B cell (primary cell): Measurements from ENCODE around the gene DCN. TPM values are rescaled to one million over a fixed set of nuclear protein-coding genes. Genes with fewer than 3 reads are reported as not detected.

Experiments used
- ATAC-seq: fragments of 200-7000 bp; cut with Tn5 transposase; one replicate; pipeline ENCODE4 v1.10.0; 2021; ENCODE audit warnings: low read depth, mild to moderate bottlenecking, moderate number of reproducible peaks, moderate library complexity
- CTCF ChIA-PET: fragments of 350-600 bp; sonication (Branson Sonifier 250); formaldehyde crosslinking; loops from one replicate; lab custom pipeline; 2021; ENCODE audit warnings: antibody characterized with exemption, inconsistent platforms; lab: Charles Lee
- POLR2A ChIA-PET: fragments of 350-600 bp; sonication (Branson Sonifier 250); formaldehyde crosslinking; loops from one replicate; lab custom pipeline; 2021; ENCODE audit warnings: antibody characterized with exemption; lab: Charles Lee
- DNase-seq: peaks from one replicate; pipeline ENCODE4 v3.0.0; 2013
- H2AFZ ChIP-seq: 2 replicates; pipeline ENCODE4 v1.6.1; 2012; ENCODE audit warnings: mild to moderate bottlenecking, low read depth, low read length; ENCODE audit not compliant: insufficient read depth, poor library complexity, severe bottlenecking
- H3K27ac ChIP-seq, 2 donors: 1 replicate in 1 of 2; 2 replicates in 1 of 2; pipeline ENCODE4 v1.5.1; 2012 to 2013; ENCODE audit warnings: low read length in 2 of 2, mild to moderate bottlenecking in 2 of 2, moderate library complexity in 1 of 2
- H3K27me3 ChIP-seq, 4 experiments: fragments of 200-600 bp in 1 of 4; sonication (generic) in 1 of 4; replicated peaks in 1 of 4; 1 replicate in 2 of 4; 2 replicates in 2 of 4; pipeline versions ENCODE4 v1.6.1 to v1.7.0; 2013 to 2016; ENCODE audit warnings: low read length in 3 of 4, mild to moderate bottlenecking in 2 of 4, mixed read lengths in 1 of 4, moderate library complexity in 1 of 4; ENCODE audit not compliant: insufficient read depth in 4 of 4, control insufficient read depth in 3 of 4; ENCODE audit errors: control extremely low read depth in 1 of 4
- H3K36me3 ChIP-seq, 2 experiments: replicated peaks in 1 of 2; 1 replicate in 1 of 2; 2 replicates in 1 of 2; pipeline versions ENCODE4 v1.6.1 to v1.7.1; 2013; ENCODE audit warnings: low read length in 1 of 2; ENCODE audit not compliant: insufficient read depth in 2 of 2, control insufficient read depth in 1 of 2; ENCODE audit errors: control extremely low read depth in 1 of 2, extremely low read depth in 1 of 2
- H3K4me1 ChIP-seq, 2 donors: fragments of 200-600 bp in 1 of 2; sonication (generic) in 1 of 2; 1 replicate in 1 of 2; 2 replicates in 1 of 2; pipeline versions ENCODE4 v1.5.1 to v1.6.1; 2013 to 2017; ENCODE audit warnings: low read length in 2 of 2; ENCODE audit not compliant: control insufficient read depth in 2 of 2, insufficient read depth in 2 of 2
- H3K4me2 ChIP-seq: replicated peaks from 2 replicates; pipeline ENCODE3; 2012; ENCODE audit warnings: mild to moderate bottlenecking, low read depth, low read length; ENCODE audit not compliant: poor library complexity, severe bottlenecking
- H3K4me3 ChIP-seq, 5 experiments: fragments of 200-600 bp in 1 of 5; sonication (generic) in 1 of 5; 1 replicate in 3 of 5; 2 replicates in 2 of 5; pipeline versions ENCODE4 v1.5.1 to v1.7.0; 2011 to 2016; ENCODE audit warnings: low read length in 4 of 5, mild to moderate bottlenecking in 4 of 5, low read depth in 2 of 5, control low read depth in 1 of 5, moderate library complexity in 1 of 5; ENCODE audit not compliant: insufficient read depth in 1 of 5; ENCODE audit errors: control extremely low read depth in 1 of 5, extremely low read depth in 1 of 5
- H3K79me2 ChIP-seq: fragments of 200-600 bp; sonication (generic); one replicate; pipeline ENCODE4 v1.6.0; 2016; ENCODE audit warnings: low read length; ENCODE audit not compliant: control insufficient read depth, insufficient read depth
- H3K9ac ChIP-seq: fragments of 200-600 bp; sonication (generic); 2 replicates; pipeline ENCODE4 v1.6.1; 2017; ENCODE audit warnings: mild to moderate bottlenecking, low read length, moderate library complexity
- H3K9me3 ChIP-seq, 3 donors: one replicate each; pipeline versions ENCODE4 v1.6.1 to v1.7.1; 2013; ENCODE audit warnings: low read length in 2 of 3; ENCODE audit not compliant: control insufficient read depth in 2 of 3, insufficient read depth in 1 of 3; ENCODE audit errors: control extremely low read depth in 1 of 3
- H4K20me1 ChIP-seq: 2 replicates; pipeline ENCODE4 v1.6.0; 2012; ENCODE audit warnings: mild to moderate bottlenecking, low read length; ENCODE audit not compliant: insufficient read depth, control insufficient read depth, poor library complexity, severe bottlenecking
- H3K27ac Mint-ChIP-seq: one replicate; pipeline ENCODE4 v1.8.0; 2021; ENCODE audit warnings: mixed read lengths
- H3K27me3 Mint-ChIP-seq: one replicate; pipeline ENCODE4 v1.8.0; 2021; ENCODE audit warnings: mixed read lengths
- H3K4me1 Mint-ChIP-seq: one replicate; pipeline ENCODE4 v1.8.0; 2021; ENCODE audit warnings: mixed read lengths
- H3K4me3 Mint-ChIP-seq: one replicate; pipeline ENCODE4 v1.8.0; 2021; ENCODE audit warnings: mixed read lengths
- H3K9me3 Mint-ChIP-seq: one replicate; pipeline ENCODE4 v1.8.0; 2022; ENCODE audit warnings: mixed read lengths; ENCODE audit not compliant: insufficient read depth
- EZH2 ChIP-seq: IDR thresholded peaks from 2 replicates; pipeline ENCODE4 v1.6.1; 2012; ENCODE audit warnings: borderline replicate concordance, low read depth, mild to moderate bottlenecking, moderate library complexity, low read length; ENCODE audit not compliant: insufficient read depth, poor library complexity, severe bottlenecking
- WGBS: methylation state at CpG from one replicate; pipeline ENCODE4 v1.1.5; 2013; ENCODE audit warnings: missing lambda C conversion rate; ENCODE audit not compliant: insufficient coverage; 5-methylcytosine and 5-hydroxymethylcytosine counted together
- intact Hi-C: fragments of 100-400 bp; cut with micrococcal nuclease; formaldehyde crosslinking; loops from one replicate; pipeline ENCODE4 v1.10.0; 2022
- polyA plus RNA-seq: library from polyadenylated mRNA; depleted of rRNA; stranded (reverse); fragments of >200 nt; gene quantifications from 2 replicates; pipeline ENCODE4 v1.2.3, GENCODE V29; 2012
- total RNA-seq, 2 donors: library from RNA; stranded (reverse); fragments of 120-200 nt in 1 of 2; gene quantifications; 1 replicate in 1 of 2; 2 replicates in 1 of 2; pipeline versions ENCODE4 v1.2.3 to v1.2.4, GENCODE V29; 2013 to 2022
- TF ChIP-seq, protein P1 (sequence below): fragments of 200-600 bp; IDR thresholded peaks from one replicate; pipeline ENCODE4 v1.8.0; 2022; ENCODE audit warnings: antibody characterized with exemption, mild to moderate bottlenecking

DCN gene
- total and polyA plus RNA-seq, 2 donors (not counting 1 experiment from before 2014, with no cell fraction given), result not detected

GRCh38 chr12:91226951-91227350 is 44.3 kb upstream of the DCN start:
- no peaks in the 10 kb centered on the region for H3K27me3 ChIP-seq
- no CpG with 5 or more reads among the region's 1 CpG for WGBS
- H3K4me2 ChIP-seq, result no peak overlapping the region
- H2AFZ ChIP-seq, result no peak overlapping the region
- TF ChIP-seq, protein P1, sequence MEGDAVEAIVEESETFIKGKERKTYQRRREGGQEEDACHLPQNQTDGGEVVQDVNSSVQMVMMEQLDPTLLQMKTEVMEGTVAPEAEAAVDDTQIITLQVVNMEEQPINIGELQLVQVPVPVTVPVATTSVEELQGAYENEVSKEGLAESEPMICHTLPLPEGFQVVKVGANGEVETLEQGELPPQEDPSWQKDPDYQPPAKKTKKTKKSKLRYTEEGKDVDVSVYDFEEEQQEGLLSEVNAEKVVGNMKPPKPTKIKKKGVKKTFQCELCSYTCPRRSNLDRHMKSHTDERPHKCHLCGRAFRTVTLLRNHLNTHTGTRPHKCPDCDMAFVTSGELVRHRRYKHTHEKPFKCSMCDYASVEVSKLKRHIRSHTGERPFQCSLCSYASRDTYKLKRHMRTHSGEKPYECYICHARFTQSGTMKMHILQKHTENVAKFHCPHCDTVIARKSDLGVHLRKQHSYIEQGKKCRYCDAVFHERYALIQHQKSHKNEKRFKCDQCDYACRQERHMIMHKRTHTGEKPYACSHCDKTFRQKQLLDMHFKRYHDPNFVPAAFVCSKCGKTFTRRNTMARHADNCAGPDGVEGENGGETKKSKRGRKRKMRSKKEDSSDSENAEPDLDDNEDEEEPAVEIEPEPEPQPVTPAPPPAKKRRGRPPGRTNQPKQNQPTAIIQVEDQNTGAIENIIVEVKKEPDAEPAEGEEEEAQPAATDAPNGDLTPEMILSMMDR, result no peak
- no peak for TF ChIP-seq EZH2
- Mint-ChIP-seq H3K4me3 (no peak overlapping the region), H3K27me3 (peaks cover 14% of the 10 kb centered on the region), H3K9me3 (no peaks in the 10 kb centered on the region), H3K4me1 (no peaks in the 10 kb centered on the region), H3K27ac (no peak overlapping the region)
- no peaks in the 10 kb centered on the region for H4K20me1 ChIP-seq
- intact Hi-C loops, result no loop called here
- ATAC-seq (no peak), DNase-seq (no peak)
- H3K27ac ChIP-seq, result no peak overlapping the region
- no peak overlapping the region for H3K9ac ChIP-seq
- ChIA-PET CTCF (no interaction called here), POLR2A (no interaction called here)
- H3K4me3 ChIP-seq, result no peak overlapping the region
- no peaks in the 10 kb centered on the region for H3K4me1 ChIP-seq
- peaks cover 0 to 1% (median 0%) of the 10 kb centered on the region in 3 donors for H3K9me3 ChIP-seq
- H3K36me3 ChIP-seq, result no peaks in the 10 kb centered on the region
- no peaks in the 10 kb centered on the region for H3K79me2 ChIP-seq

DNA sequence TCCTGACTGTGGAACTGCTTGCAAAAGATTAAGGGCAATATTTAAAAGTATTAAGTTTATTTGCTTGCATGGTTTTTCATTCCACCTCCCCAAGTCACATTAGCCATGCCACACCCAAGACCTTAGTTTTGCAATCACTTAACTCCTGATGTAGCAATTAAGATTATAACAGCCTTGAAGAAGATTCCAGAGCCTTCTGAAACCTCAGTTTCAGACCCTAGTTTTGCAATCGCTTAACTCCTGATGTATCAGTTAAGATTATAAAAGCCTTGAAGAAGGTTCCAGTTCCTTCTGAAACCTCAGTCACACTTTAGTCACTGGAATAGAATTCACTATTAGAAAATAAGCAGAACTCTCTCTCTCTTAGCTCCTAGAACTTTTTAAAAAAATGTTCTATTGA is 42.7 kb upstream of the DCN start:
- intact Hi-C loops, result no loop called here
- no peak for DNase-seq
- peaks cover 14% of the 10 kb centered on the region for H3K27me3 Mint-ChIP-seq

More for the DNA sequence above, 42.7 kb upstream of the DCN start:
- Histone ChIP-seq H3K27me3 (no peaks in the 10 kb centered on the region), H4K20me1 (no peaks in the 10 kb centered on the region), H3K4me2 (no peak overlapping the region), H3K4me1 (no peaks in the 10 kb centered on the region), H3K4me3 (no peak overlapping the region), H3K9ac (no peak overlapping the region), H3K36me3 (no peaks in the 10 kb centered on the region), H3K79me2 (no peaks in the 10 kb centered on the region), H3K27ac (no peak overlapping the region), H3K9me3 (peaks cover 0 to 1% (median 0%) of the 10 kb centered on the region in 3 donors), H2AFZ (no peak overlapping the region)
- no peak overlapping the region for H3K27ac Mint-ChIP-seq
- H3K4me3 Mint-ChIP-seq, result no peak overlapping the region
- POLR2A ChIA-PET, result no interaction called here
- no peaks in the 10 kb centered on the region for H3K4me1 Mint-ChIP-seq
- no peak for TF ChIP-seq EZH2
- TF ChIP-seq, protein P1, result no peak
- CTCF ChIA-PET, result interaction anchor here (0.6 kb wide), 1 partner anchor 16 kb away, joined by 3 read pairs; no protein-coding TSS in a partner anchor
- H3K9me3 Mint-ChIP-seq, result no peaks in the 10 kb centered on the region
- ATAC-seq, result no peak
- WGBS, result 83% methylated on average over 1 of the region's 1 CpG
